ENCODE results near the gene POLK. TPM values are rescaled to one million over a fixed set of nuclear protein-coding genes. Genes with fewer than 3 reads are reported as not detected.
"Not testable (repeated sequence)": the region's sequence is repeated elsewhere in the genome, so short reads cannot be mapped to it uniquely, and the experiment has no call there.

Gene POLK
- total RNA-seq, 2 donors from 2014 or later = 18.8 to 33.5 TPM

DNA sequence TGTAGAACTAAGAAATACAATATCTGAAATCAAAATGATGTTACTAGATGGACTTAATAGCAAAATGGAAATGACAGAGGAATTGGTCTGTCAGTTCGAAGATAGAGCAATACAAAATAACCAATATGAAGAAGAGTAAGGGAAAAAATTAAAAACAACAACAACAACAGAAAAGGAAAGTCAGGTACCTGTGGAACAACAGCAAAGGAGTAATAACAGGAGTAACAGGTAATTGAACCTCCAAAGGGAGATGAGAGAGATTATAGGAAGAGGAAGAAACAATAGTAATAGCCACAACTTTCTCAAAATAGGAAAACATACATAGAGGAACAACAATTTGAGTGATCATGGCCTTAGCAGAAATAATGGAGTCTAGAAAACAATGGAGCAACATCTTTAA lies 13.7 kb downstream of the POLK start:
- WGBS, 2 donors = 89 to 90% methylated on average over 1 of the region's 1 CpG
- H3K27me3 ChIP-seq = no peaks in the 10 kb centered on the region
- H3K9me3 ChIP-seq = no peaks in the 10 kb centered on the region
- ATAC-seq = no peak
- no peaks in the 10 kb centered on the region for H3K4me1 ChIP-seq
- H3K4me3 ChIP-seq = no peak overlapping the region
- DNase-seq = no peak
- no peaks in the 10 kb centered on the region for H3K36me3 ChIP-seq (replicated peaks in 1 of 2; ENCODE audit: insufficient read depth in 1 of 2, low read depth in 2 of 2)
- no peak for TF ChIP-seq POLR2A (IDR thresholded peaks at IDR 0.05)
- TF ChIP-seq, protein P1, sequence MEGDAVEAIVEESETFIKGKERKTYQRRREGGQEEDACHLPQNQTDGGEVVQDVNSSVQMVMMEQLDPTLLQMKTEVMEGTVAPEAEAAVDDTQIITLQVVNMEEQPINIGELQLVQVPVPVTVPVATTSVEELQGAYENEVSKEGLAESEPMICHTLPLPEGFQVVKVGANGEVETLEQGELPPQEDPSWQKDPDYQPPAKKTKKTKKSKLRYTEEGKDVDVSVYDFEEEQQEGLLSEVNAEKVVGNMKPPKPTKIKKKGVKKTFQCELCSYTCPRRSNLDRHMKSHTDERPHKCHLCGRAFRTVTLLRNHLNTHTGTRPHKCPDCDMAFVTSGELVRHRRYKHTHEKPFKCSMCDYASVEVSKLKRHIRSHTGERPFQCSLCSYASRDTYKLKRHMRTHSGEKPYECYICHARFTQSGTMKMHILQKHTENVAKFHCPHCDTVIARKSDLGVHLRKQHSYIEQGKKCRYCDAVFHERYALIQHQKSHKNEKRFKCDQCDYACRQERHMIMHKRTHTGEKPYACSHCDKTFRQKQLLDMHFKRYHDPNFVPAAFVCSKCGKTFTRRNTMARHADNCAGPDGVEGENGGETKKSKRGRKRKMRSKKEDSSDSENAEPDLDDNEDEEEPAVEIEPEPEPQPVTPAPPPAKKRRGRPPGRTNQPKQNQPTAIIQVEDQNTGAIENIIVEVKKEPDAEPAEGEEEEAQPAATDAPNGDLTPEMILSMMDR (IDR thresholded peaks at IDR 0.05) = no peak
- H3K27ac ChIP-seq = no peak overlapping the region
- intact Hi-C loops (cut with DNase I) = no loop called here

DNA sequence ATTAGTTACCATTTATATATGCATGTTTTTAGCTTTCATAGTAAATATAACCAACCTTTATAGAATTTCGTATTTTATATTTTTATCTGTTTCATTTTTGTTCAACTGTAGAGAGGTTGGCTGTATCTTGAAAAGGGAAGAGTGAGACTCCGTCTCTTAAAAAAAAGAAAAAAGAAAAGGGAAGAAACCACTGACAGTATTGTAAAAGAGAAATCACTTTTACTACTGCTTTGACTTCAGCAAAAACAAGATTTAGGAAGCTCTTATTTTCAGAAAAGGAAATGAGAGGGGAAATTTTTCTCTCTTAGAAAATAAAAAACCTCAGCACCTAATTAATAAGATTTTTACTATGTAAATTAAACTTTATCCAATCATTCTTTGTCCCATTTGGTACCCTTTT lies 14.4 kb downstream of the POLK start:
- Histone ChIP-seq H3K27ac (no peak overlapping the region), H3K4me3 (no peak overlapping the region), H3K4me1 (no peaks in the 10 kb centered on the region), H3K36me3 (replicated peaks in 1 of 2; ENCODE audit: insufficient read depth in 1 of 2, low read depth in 2 of 2) (no peaks in the 10 kb centered on the region), H3K9me3 (no peaks in the 10 kb centered on the region), H3K27me3 (no peaks in the 10 kb centered on the region)
- intact Hi-C loops (cut with DNase I) = no loop called here
- no peak for DNase-seq
- no peak for ATAC-seq
- no peak for TF ChIP-seq POLR2A (IDR thresholded peaks at IDR 0.05)
- TF ChIP-seq, protein P1 (IDR thresholded peaks at IDR 0.05) = no peak
- WGBS, 2 donors = 57 to 85% methylated on average over 2 of the region's 2 CpGs

DNA sequence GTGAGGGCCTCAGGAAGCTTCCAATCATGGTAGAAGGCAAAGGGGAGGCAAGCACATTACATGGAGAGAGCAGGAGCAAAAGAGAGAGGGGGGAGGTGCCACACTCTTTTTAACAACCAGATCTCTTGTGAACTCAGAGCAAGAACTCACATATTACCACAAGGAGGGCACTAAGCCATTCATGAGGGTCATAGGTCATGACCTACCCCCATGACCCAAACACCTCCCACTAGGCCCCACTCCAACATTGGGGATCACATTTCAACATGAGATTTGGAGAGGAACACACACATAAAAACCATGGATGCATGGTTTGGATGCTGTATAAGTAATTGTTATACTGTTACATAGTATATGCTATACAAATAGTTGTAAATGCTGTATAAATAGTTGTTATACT lies 17.5 kb downstream of the POLK start:
- Histone ChIP-seq H3K27ac (no peak overlapping the region), H3K27me3 (no peaks in the 10 kb centered on the region), H3K9me3 (no peaks in the 10 kb centered on the region), H3K4me3 (no peak overlapping the region), H3K4me1 (no peaks in the 10 kb centered on the region), H3K36me3 (replicated peaks in 1 of 2; ENCODE audit: insufficient read depth in 1 of 2, low read depth in 2 of 2) (no peaks in the 10 kb centered on the region)
- ATAC-seq = no peak
- DNase-seq = no peak
- intact Hi-C loops (cut with DNase I) = no loop called here
- TF ChIP-seq POLR2A (IDR thresholded peaks at IDR 0.05) = no peak
- TF ChIP-seq, protein P1 (IDR thresholded peaks at IDR 0.05) = no peak

DNA sequence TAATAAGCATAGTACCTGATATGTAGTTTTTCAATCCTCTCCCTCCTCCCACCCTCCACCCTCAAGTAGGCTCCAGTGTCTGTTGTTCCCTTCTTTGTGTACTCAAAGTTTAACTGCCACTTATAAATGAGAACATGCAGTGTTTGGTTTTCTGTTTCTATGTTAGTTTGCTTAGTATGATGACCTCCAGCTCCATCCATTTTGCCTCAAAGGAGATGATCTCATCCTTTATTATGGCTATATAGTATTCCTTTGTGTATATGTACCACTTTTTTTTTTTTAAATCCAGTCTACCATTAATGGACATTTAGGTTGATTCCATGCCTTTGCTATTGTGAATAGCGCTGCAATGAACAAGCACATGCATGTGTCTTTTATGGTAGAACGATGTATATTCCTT lies 20.5 kb downstream of the POLK start:
- Histone ChIP-seq H3K27me3 (no peaks in the 10 kb centered on the region), H3K4me1 (no peaks in the 10 kb centered on the region), H3K36me3 (replicated peaks in 1 of 2; ENCODE audit: insufficient read depth in 1 of 2, low read depth in 2 of 2) (no peaks in the 10 kb centered on the region), H3K9me3 (no peaks in the 10 kb centered on the region), H3K4me3 (no peak overlapping the region), H3K27ac (no peak overlapping the region)
- ATAC-seq (no peak), DNase-seq (no peak)
- intact Hi-C loops (cut with DNase I) = no loop called here
- no peak for TF ChIP-seq POLR2A (IDR thresholded peaks at IDR 0.05)
- TF ChIP-seq, protein P1 (IDR thresholded peaks at IDR 0.05) = no peak
- 92 to 95% methylated on average over 2 of the region's 2 CpGs for WGBS, 2 donors

DNA sequence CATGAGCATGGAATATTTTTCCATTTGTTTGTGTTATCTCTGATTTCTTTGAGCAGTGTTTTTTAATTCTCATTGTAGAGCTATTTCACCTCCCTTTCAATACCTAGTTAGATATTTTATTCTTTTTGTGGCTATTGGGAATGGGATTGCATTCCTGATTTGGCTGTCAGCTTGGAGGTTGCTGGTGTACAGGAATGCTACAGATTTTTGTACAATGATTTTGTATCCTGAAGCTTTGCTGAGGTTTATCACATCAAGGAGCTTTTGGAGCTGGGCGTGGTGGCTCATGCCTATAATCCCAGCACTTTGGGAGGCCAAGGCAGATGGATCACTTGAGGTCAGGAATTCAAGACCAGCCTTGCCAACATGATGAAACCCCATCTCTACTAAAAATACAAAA lies 22.0 kb downstream of the POLK start:
- H3K36me3 ChIP-seq (replicated peaks in 1 of 2; ENCODE audit: insufficient read depth in 1 of 2, low read depth in 2 of 2); ATAC-seq; H3K4me1 ChIP-seq; DNase-seq; H3K27ac ChIP-seq; H3K4me3 ChIP-seq; H3K9me3 ChIP-seq; intact Hi-C loops (cut with DNase I); H3K27me3 ChIP-seq: not testable (repeated sequence)
- WGBS, 2 donors = 92 to 100% methylated on average over 1 of the region's 1 CpG

Measured in body of pancreas (tissue), 4 donors.